ENCODE measurements around the gene ITGAD. TPM values are rescaled to one million over a fixed set of nuclear protein-coding genes. Genes with fewer than 3 reads are reported as not detected.

Gene ITGAD
- total and polyA plus RNA-seq, 12 donors, result 0.03 to 0.35 (median 0.11) TPM; not detected in 5

- intact Hi-C loops (cut with DNase I), result loop anchor here in 1 of 2 donors (10.0 kb wide), 1 partner anchor 229 kb away; no protein-coding TSS in a partner anchor
- no peaks in the 10 kb centered on the region for H3K9me3 ChIP-seq (replicated peaks in 1 of 3)
- peak overlapping the region in 1 of 5 donors; percentile 91 for H3K27ac ChIP-seq
- no peak for DNase-seq
- no peak for TF ChIP-seq POLR2A (IDR thresholded peaks at IDR 0.05)
- no peak for TF ChIP-seq CTCF (IDR thresholded peaks at IDR 0.05)
- H3K27me3 ChIP-seq, result no peaks in the 10 kb centered on the region
- H3K4me1 ChIP-seq (replicated peaks in 1 of 2), result peaks cover 0 to 21% of the 10 kb centered on the region in 2 donors
- H3K4me3 ChIP-seq, result peak overlapping the region in 1 of 4 donors; percentile 53
- H3K36me3 ChIP-seq (replicated peaks in 1 of 2), result peaks cover 0 to 17% of the 10 kb centered on the region in 2 donors
- WGBS, 4 donors, result 79 to 97% (median 85%) methylated on average over 11 to 26 of the region's 26 CpGs
Measured at GRCh38 chr16:31475946-31476302, 82.8 kb downstream of the ITGAD start.

Other genes with a start within 250 kb of the ITGAD start
- 10 to 100 TPM in 1 of 9 donors, 1 to 10 TPM in 7, under 1 TPM in 1; 0.89 to 18.3 (median 7.3) TPM for gene PRSS36, start 243.3 kb upstream of the ITGAD start, total RNA-seq
- gene PRSS36, start 243.3 kb upstream of the ITGAD start, polyA plus RNA-seq, result 10 to 100 TPM in 1 of 3 donors, 1 to 10 TPM in 2; 1.0 to 17.7 (median 8.2) TPM
- 100 to 1,000 TPM in 4 of 9 donors, 10 to 100 TPM in 5; 12.7 to 285 (median 47.5) TPM for gene FUS, start 213.2 kb upstream of the ITGAD start, total RNA-seq
- 100 to 1,000 TPM; 288 to 536 (median 474) TPM for gene FUS, start 213.2 kb upstream of the ITGAD start, polyA plus RNA-seq
- 10 to 100 TPM in 8 of 9 donors, 1 to 10 TPM in 1; 9.6 to 54.4 (median 23.6) TPM for gene PYCARD, start 190.6 kb upstream of the ITGAD start, total RNA-seq
- gene PYCARD, start 190.6 kb upstream of the ITGAD start, polyA plus RNA-seq, result 10 to 100 TPM in 2 of 3 donors, 1 to 10 TPM in 1; 3.2 to 31.7 (median 30.7) TPM
- under 1 TPM in 3 of 9 donors, not detected in 6; 0.04 to 0.24 (median 0.06) TPM for gene TRIM72, start 179.2 kb upstream of the ITGAD start, total RNA-seq
- under 1 TPM in 2 of 3 donors, not detected in 1; 0.03 to 0.08 TPM for gene TRIM72, start 179.2 kb upstream of the ITGAD start, polyA plus RNA-seq
- gene PYDC1, start 176.2 kb upstream of the ITGAD start, total RNA-seq, result not detected
- gene PYDC1, start 176.2 kb upstream of the ITGAD start, polyA plus RNA-seq, result not detected
- 10 to 100 TPM in 7 of 9 donors, 1 to 10 TPM in 2; 1.7 to 35.4 (median 21.6) TPM for gene ITGAM, start 133.4 kb upstream of the ITGAD start, total RNA-seq
- 10 to 100 TPM in 1 of 3 donors, 1 to 10 TPM in 2; 4.8 to 12.5 (median 5.1) TPM for gene ITGAM, start 133.4 kb upstream of the ITGAD start, polyA plus RNA-seq
- 1 to 10 TPM; 1.4 to 8.1 (median 3.5) TPM for gene ITGAX, start 38.2 kb upstream of the ITGAD start, total RNA-seq
- 10 to 100 TPM in 1 of 3 donors, 1 to 10 TPM in 2; 1.7 to 84.9 (median 3.7) TPM for gene ITGAX, start 38.2 kb upstream of the ITGAD start, polyA plus RNA-seq
- not detected for gene COX6A2, start 35.0 kb downstream of the ITGAD start, total RNA-seq
- gene COX6A2, start 35.0 kb downstream of the ITGAD start, polyA plus RNA-seq, result 1 to 10 TPM in 2 of 3 donors, not detected in 1; 2.8 to 5.2 TPM
- gene ZNF843, start 49.5 kb downstream of the ITGAD start, total RNA-seq, result 1 to 10 TPM in 6 of 9 donors, under 1 TPM in 3; 0.61 to 3.1 (median 1.8) TPM
- gene ZNF843, start 49.5 kb downstream of the ITGAD start, polyA plus RNA-seq, result under 1 TPM; 0.37 to 0.97 (median 0.73) TPM
- gene ARMC5, start 66.2 kb downstream of the ITGAD start, total RNA-seq, result 10 to 100 TPM in 6 of 9 donors, 1 to 10 TPM in 3; 5.2 to 20.3 (median 11.7) TPM
- 10 to 100 TPM in 2 of 3 donors, 1 to 10 TPM in 1; 2.9 to 37.9 (median 24.5) TPM for gene ARMC5, start 66.2 kb downstream of the ITGAD start, polyA plus RNA-seq
- 10 to 100 TPM in 8 of 9 donors, 1 to 10 TPM in 1; 4.5 to 62.7 (median 33.8) TPM for gene TGFB1I1, start 78.8 kb downstream of the ITGAD start, total RNA-seq
- 10 to 100 TPM; 11.3 to 32.7 (median 29.7) TPM for gene TGFB1I1, start 78.8 kb downstream of the ITGAD start, polyA plus RNA-seq
- under 1 TPM in 2 of 9 donors, not detected in 7; 0.11 to 0.14 TPM for gene SLC5A2, start 89.8 kb downstream of the ITGAD start, total RNA-seq
- gene SLC5A2, start 89.8 kb downstream of the ITGAD start, polyA plus RNA-seq, result 1 to 10 TPM in 2 of 3 donors, not detected in 1; 2.4 to 3.0 TPM
- gene RUSF1, start 115.1 kb downstream of the ITGAD start, total RNA-seq, result 10 to 100 TPM; 41.2 to 86.6 (median 65.5) TPM
- 100 to 1,000 TPM in 1 of 3 donors, 10 to 100 TPM in 2; 55.1 to 110 (median 65.1) TPM for gene RUSF1, start 115.1 kb downstream of the ITGAD start, polyA plus RNA-seq
- gene AHSP, start 134.6 kb downstream of the ITGAD start, total RNA-seq, result 10 to 100 TPM in 1 of 9 donors, not detected in 8; 35.0 TPM
- gene AHSP, start 134.6 kb downstream of the ITGAD start, polyA plus RNA-seq, result not detected